NCI-H2196 (cell line): ENCODE data around the gene RSPH1.
A peak's percentile ranks its signal among the peaks of the same experiment; 100 is the strongest.

Experiments used
- DNase-seq: peaks from one replicate; lab custom pipeline; 2025; ENCODE audit not compliant: unreplicated experiment; lab: John Stamatoyannopoulos, UW

Gene RSPH1

DNA sequence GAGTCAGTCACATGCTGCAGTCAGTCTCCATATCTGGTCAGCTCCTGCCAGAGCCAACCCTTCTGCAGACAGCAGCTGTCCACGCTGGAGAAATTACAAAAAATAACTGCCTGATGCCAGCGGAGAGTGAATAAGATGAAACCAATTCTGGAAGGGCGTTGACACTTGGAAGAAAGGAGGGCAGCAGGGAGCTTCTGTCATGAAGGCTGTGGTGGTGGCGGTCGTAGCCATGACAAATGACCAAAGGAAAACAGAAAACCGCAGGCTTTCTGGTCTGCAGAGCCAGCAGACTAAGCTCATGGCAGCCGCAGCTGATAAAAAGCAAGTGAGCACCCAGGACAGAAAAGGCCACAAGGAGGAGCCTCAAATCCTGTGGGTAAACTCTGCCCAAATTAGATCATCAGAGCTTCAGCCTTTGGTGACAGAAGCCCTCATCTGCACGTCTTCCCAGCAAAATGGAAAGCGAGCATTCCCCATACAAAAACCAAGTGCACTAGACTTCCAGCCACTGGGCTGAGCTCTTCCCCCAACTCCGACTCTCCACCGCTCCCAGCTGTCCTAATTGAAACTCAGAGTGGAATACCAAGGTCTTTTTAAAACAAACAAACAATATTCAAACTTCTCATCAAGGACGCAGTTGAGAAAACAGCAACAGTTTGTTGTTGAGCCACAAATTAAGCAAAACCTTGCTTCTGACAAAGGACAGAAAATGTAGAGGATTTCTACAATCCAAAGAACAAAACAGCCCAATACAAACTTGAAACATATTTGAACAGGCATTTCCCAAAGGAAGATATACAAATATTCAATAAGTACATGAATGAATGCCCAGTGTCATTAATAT, 28.7 kb downstream of the RSPH1 start:
- DNase-seq, result no peak

GRCh38 chr21:42466700-42467099, 29.3 kb downstream of the RSPH1 start:
- no peak for DNase-seq

DNA sequence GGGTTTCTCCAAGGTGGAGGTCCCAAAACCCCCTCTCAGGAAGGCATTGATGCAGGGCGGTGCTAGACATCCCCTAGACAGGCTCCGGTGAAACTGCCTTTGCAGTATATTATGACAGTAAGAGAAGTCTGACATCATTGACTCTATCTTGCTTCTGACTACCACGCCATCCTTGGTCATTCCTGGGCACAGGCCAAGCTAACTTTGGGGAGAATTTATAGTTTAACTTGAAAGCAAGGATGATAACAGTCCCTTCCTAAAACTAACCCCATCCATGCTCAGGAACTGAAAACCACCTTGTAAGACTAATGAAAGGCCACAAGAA, 30.3 kb downstream of the RSPH1 start:
- DNase-seq, result no peak

- DNase-seq, result no peak
These were observed 30.8 kb downstream of the RSPH1 start for GRCh38 chr21:42465008-42465802.

- no peak for DNase-seq
These were observed 32.0 kb downstream of the RSPH1 start for GRCh38 chr21:42463861-42464515.

DNA sequence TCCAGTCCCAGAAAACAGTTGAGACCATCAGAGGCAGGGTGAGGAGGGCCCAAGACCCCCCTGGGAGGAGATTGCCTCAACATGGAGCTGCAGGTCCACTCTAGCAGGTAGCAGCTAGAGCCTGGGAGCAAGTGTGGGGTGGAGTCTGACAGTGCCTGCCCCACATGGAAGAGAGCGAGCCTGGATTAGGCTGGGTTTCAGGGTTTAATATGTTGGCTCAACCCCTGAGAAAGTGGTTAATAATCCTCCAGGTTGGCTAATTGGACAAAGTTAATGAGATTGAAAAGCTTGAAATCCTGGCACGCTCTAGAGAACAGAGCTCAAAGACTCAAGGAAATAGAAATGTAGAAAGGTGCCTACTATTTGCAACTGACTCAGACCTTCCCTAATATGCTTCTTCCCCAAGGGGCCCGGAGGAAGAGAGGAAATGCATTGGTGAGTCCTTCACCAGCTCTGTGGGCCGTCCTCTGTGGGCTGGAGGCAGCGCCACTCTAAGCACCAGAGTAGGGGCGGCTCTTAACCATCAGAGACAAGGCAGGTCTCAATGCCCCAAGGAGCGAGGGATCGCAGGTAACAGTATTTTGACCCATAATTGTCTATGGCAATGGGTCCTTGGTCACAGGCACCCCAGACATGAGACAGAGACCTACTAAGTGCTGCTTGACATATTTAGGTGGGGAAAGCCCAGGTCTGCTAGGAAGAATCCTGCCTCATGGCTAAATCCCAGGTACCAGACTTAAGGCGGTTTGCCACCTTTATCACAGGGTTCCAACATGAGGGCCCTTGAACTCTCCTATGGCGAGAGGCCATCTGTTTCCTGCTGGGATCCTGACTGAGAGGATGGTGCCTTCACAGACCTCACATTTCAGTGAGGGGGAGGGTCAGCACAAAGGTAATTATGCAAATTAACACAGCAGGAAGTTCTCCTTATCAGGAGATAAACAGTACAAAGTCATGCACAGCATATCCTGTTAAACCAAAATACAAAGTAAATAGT, 33.8 kb downstream of the RSPH1 start:
- DNase-seq, result peak; percentile 70

DNA sequence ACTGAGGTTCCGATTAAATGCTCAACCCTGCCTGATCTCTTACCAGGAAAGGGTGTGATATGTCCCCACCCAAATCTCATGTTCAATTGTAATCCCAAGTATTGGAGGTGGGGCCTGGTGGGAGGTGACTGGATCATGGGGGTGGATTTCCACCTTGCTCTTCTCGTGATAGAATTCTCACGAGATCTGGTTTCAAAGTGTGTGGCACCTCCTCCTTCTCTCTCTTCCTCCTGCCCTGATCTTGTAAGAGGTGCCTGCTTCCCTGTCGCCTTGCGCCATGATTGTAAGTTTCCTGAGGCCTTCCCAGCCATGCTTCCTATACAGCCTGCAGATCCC, 34.9 kb downstream of the RSPH1 start:
- no peak for DNase-seq

GRCh38 chr21:42460391-42461184, 35.4 kb downstream of the RSPH1 start:
- peak; percentile 93 for DNase-seq

GRCh38 chr21:42459546-42460215, 36.3 kb downstream of the RSPH1 start:
- DNase-seq, result no peak

- DNase-seq, result no peak
These were observed 37.0 kb downstream of the RSPH1 start for GRCh38 chr21:42459082-42459460.

DNA sequence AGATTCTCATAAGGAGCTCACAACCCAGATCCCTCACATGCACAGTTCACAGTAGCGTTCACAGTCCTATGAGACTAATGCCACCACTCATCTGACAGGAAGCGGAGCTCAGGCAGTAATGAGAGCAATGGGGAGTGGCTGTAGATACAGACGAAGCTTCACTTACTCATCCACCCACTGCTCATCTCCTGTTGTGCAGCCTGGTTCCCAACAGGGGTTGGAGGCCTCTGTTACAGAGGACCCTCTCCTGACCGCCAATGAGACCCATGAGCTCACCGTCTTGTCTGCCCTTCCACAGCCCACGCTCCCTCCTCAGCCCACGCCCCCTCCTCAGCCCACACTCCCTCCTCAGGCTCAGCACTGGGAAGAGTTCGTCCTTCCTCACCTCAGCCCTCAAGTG, 39.6 kb downstream of the RSPH1 start:
- no peak for DNase-seq

- no peak for DNase-seq
These were observed 40.1 kb downstream of the RSPH1 start for GRCh38 chr21:42455754-42456440.

DNA sequence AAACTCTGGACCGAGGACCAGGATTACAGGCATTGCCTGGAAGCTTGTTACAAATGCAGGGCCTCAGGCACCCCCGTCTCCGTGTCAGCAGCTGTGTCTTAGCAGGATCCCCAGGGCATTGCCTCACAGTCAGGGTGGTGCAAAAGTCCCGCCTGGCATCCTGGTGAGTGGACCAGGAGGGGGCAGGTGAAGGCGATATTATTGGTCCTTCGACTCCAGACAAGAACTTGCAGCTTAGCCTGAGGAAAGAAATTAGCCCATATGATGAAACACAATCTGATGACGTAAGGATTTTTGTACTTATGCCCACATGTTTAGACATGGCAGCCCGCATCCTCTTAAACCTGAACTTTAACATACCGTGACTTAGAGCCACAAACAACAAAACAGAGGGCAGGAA, 40.8 kb downstream of the RSPH1 start:
- no peak for DNase-seq

DNA sequence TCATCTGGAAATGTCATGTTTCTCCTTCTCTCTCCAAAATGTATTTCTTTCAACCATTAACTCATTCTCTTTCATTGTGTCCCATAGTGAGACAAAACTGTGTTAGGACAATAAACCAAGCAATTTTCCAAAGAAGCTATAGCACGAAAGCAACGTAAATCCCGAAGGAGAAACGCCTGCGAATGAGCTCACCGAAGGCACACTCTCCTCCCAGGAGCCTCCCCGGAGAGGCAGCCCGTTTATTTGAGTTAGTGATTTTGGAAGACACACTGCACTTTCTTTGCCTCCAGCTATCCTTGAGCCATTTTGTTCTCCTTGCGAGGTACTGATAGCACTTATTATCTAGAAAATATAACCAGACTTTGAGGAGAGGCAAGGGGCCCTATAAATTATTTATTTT, 41.2 kb downstream of the RSPH1 start:
- DNase-seq, result no peak

DNA sequence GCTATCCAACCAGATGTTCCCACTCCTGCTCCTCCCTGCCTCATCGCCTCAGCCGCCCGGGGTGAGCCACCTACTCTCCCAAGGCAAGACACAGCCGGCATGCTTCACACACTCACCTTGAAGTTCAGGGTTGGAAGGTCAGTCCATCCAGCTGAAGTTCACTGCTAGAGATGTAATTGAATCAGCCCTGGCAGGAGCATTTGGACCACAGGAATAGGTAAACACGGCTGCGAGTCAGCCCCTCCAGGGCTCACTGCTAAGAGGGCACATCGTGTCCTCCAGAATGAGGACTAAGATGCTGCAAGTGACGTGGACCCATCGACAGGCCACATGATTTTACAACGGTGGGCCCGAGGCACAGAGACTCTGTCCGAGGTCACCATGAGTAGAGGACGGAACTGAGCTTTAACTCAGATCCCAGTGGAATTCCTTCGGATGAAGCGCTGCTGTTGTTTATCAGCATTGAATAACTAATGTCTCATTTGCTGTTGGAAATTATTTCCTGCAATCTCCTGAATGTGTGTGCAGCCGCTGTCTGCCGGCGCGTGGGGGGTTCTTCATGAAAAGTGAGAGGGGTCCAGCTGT, 41.9 kb downstream of the RSPH1 start:
- no peak for DNase-seq

GRCh38 chr21:42453224-42453985, 42.6 kb downstream of the RSPH1 start:
- DNase-seq, result no peak

- DNase-seq, result no peak
These were observed 43.4 kb downstream of the RSPH1 start for GRCh38 chr21:42452401-42453223.
